ENCODE results near the gene IGF2BP2.

GRCh38 chr3:185813205-185813604, 11.6 kb downstream of the IGF2BP2 start:
- TF ChIP-seq CTCF (IDR thresholded peaks at IDR 0.05) (no peak), POLR2A (IDR thresholded peaks at IDR 0.05; ENCODE audit: low read depth) (no peak), POLR2AphosphoS5 (IDR thresholded peaks at IDR 0.05) (no peak), EP300 (IDR thresholded peaks at IDR 0.05) (no peak)
